ENCODE measurements around the gene DGKH. TPM values are rescaled to one million over a fixed set of nuclear protein-coding genes. Genes with fewer than 3 reads are reported as not detected.

DGKH gene, protein sequence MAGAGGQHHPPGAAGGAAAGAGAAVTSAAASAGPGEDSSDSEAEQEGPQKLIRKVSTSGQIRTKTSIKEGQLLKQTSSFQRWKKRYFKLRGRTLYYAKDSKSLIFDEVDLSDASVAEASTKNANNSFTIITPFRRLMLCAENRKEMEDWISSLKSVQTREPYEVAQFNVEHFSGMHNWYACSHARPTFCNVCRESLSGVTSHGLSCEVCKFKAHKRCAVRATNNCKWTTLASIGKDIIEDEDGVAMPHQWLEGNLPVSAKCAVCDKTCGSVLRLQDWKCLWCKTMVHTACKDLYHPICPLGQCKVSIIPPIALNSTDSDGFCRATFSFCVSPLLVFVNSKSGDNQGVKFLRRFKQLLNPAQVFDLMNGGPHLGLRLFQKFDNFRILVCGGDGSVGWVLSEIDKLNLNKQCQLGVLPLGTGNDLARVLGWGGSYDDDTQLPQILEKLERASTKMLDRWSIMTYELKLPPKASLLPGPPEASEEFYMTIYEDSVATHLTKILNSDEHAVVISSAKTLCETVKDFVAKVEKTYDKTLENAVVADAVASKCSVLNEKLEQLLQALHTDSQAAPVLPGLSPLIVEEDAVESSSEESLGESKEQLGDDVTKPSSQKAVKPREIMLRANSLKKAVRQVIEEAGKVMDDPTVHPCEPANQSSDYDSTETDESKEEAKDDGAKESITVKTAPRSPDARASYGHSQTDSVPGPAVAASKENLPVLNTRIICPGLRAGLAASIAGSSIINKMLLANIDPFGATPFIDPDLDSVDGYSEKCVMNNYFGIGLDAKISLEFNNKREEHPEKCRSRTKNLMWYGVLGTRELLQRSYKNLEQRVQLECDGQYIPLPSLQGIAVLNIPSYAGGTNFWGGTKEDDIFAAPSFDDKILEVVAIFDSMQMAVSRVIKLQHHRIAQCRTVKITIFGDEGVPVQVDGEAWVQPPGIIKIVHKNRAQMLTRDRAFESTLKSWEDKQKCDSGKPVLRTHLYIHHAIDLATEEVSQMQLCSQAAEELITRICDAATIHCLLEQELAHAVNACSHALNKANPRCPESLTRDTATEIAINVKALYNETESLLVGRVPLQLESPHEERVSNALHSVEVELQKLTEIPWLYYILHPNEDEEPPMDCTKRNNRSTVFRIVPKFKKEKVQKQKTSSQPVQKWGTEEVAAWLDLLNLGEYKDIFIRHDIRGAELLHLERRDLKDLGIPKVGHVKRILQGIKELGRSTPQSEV
- total RNA-seq (10 to 100 TPM; 15.4 to 17.1 TPM), polyA plus RNA-seq (ENCODE audit: insufficient read length in 6 of 6) (10 to 100 TPM in 5 of 6 donors, 1 to 10 TPM in 1; 9.8 to 13.2 (median 11.3) TPM)
- long read RNA-seq, donor 1 = 0 reads
- long read RNA-seq, donor 2 = 0 reads
- long read RNA-seq, donor 3 = 0 reads
- long read RNA-seq, donor 4, partial matches to known transcripts = 0 of 1 reads
- long read RNA-seq, donor 4, other reads (novel, unspliced or antisense) = 1 of 1 reads
- long read RNA-seq, donor 5 = 0 reads
- long read RNA-seq, donor 6 = 0 reads
- long read RNA-seq, donor 7 = 0 reads
- long read RNA-seq, donor 8 = 0 reads
- long read RNA-seq, donor 9 = 0 reads
- long read RNA-seq, donor 10 = 0 reads
- long read RNA-seq, donor 11 = 0 reads
- long read RNA-seq, donor 12 = 0 reads

DNA sequence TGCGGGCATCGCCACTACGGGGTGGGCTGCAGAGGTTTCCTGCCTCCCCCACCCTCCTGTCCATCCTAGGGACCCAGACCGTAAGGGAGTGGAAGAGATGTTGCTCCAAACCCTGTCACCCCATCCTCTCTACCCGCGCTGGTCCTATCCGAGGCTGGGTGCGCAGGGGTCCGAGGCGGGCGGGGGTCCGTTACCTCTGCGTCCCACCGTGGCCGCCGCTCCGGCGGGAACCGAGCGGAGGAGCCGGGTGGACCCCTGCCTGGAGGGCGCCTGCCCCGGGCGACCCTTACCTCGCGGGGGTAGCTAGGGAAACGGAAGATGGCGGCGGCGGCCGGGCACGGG lies at the start of gene DGKH:
TSS of gene DGKH (plus strand) at position 307 of the 342 bp plus-strand sequence. CDS start 126 bp downstream, outside the sequence.
- H3K4me3 ChIP-seq = peak within 1 kb of the TSS; percentile 90 to 92
- H3K27me3 ChIP-seq = peaks cover 0 to 38% of the 10 kb centered on the region in 2 donors
- no peaks in the 10 kb centered on the region for H3K9me3 ChIP-seq
- intact Hi-C loops (cut with DNase I) = loop anchor here in 1 of 2 donors (10.0 kb wide), 1 partner anchor 384 kb away; no protein-coding TSS in a partner anchor
- peaks cover 12 to 24% of the 10 kb centered on the region in 2 donors for H3K4me1 ChIP-seq
- ATAC-seq (peak; percentile 30), DNase-seq (peak in 1 of 4 donors; percentile 10)
- H3K27ac ChIP-seq = peak within 1 kb of the TSS; percentile 81 to 91
- H3K36me3 ChIP-seq = no peaks in the 10 kb centered on the region
- TF ChIP-seq, protein P1, sequence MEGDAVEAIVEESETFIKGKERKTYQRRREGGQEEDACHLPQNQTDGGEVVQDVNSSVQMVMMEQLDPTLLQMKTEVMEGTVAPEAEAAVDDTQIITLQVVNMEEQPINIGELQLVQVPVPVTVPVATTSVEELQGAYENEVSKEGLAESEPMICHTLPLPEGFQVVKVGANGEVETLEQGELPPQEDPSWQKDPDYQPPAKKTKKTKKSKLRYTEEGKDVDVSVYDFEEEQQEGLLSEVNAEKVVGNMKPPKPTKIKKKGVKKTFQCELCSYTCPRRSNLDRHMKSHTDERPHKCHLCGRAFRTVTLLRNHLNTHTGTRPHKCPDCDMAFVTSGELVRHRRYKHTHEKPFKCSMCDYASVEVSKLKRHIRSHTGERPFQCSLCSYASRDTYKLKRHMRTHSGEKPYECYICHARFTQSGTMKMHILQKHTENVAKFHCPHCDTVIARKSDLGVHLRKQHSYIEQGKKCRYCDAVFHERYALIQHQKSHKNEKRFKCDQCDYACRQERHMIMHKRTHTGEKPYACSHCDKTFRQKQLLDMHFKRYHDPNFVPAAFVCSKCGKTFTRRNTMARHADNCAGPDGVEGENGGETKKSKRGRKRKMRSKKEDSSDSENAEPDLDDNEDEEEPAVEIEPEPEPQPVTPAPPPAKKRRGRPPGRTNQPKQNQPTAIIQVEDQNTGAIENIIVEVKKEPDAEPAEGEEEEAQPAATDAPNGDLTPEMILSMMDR (IDR thresholded peaks at IDR 0.05) = no peak

DNA sequence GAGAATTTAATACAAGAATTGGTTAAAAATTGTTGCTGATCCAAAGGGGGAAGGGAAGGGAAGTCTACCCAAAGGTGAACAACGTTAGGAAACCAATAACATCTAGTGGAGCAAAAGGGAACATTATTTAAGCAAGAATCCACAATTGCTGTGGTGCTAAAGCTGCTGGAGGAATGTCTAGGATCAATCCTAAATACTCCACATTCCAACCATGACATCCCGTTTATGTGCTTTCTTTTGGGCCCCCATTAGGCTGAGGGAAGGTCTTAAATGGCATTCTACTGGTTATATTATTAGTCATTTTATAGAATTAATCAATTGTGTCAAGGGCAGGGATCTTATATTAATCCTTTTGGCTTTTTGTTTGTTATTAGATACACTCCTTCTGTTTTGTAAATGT lies 47.6 kb upstream of the DGKH start:
- no peak for ATAC-seq
- Histone ChIP-seq H3K4me1 (no peaks in the 10 kb centered on the region), H3K9me3 (no peaks in the 10 kb centered on the region), H3K27me3 (no peaks in the 10 kb centered on the region), H3K27ac (no peak overlapping the region), H3K4me3 (no peak overlapping the region), H3K36me3 (no peaks in the 10 kb centered on the region)
- intact Hi-C loops (cut with DNase I) = no loop called here
- TF ChIP-seq, protein P1 (IDR thresholded peaks at IDR 0.05) = no peak
- DNase-seq = no peak

DNA sequence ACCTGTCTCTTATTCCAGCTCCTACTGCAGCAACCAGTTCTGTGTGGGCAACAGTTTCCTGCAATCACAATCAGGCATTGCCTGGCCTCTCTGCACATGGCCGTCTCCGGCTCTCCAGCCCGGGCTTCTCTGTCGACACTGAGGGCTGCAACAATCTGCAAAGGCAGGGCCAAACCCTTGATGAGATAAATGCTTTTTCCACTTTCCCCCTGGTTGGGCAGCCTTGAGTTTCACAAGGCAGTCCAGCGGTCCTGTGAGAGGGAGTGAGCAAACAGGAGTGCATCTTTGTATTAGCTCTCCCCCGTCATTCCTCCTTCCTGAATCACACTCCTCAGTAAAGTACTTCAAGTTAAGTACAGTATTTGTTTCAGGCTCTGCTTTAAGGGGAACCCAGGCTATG lies 46.9 kb upstream of the DGKH start:
- Histone ChIP-seq H3K27ac (no peak overlapping the region), H3K9me3 (no peaks in the 10 kb centered on the region), H3K4me1 (no peaks in the 10 kb centered on the region), H3K4me3 (no peak overlapping the region), H3K36me3 (no peaks in the 10 kb centered on the region), H3K27me3 (no peaks in the 10 kb centered on the region)
- DNase-seq (peak in 2 of 4 donors; percentile 20 to 65), ATAC-seq (peak; percentile 96)
- intact Hi-C loops (cut with DNase I) = no loop called here
- TF ChIP-seq, protein P1 (IDR thresholded peaks at IDR 0.05) = no peak

DNA sequence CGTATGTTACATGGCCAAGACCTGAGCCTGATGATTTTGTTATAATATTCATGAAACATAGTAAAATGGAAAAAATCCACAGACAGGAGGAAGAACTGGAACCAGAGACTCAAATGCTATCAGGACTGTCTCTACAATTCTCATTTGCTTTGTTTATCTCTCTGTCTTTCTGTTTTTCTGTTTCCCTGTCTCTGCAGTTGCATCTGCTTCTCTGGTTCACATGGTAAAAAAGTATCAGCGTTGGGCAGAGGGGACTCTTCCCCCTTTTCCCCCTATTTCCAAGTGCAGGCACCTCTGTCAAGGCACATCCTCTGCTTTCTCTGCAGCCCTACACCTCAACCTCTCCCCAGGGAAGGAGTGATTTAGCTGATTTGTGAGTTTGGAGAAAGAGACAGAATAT lies 46.4 kb upstream of the DGKH start:
- Histone ChIP-seq H3K27ac (no peak overlapping the region), H3K9me3 (no peaks in the 10 kb centered on the region), H3K36me3 (no peaks in the 10 kb centered on the region), H3K4me3 (no peak overlapping the region), H3K27me3 (no peaks in the 10 kb centered on the region), H3K4me1 (no peaks in the 10 kb centered on the region)
- ATAC-seq = no peak
- intact Hi-C loops (cut with DNase I) = no loop called here
- no peak for DNase-seq
- TF ChIP-seq, protein P1 (IDR thresholded peaks at IDR 0.05) = no peak

Data from left lung (tissue), 14 donors.